Measurements from ENCODE around the gene RASA3.

The RASA3 gene

DNA sequence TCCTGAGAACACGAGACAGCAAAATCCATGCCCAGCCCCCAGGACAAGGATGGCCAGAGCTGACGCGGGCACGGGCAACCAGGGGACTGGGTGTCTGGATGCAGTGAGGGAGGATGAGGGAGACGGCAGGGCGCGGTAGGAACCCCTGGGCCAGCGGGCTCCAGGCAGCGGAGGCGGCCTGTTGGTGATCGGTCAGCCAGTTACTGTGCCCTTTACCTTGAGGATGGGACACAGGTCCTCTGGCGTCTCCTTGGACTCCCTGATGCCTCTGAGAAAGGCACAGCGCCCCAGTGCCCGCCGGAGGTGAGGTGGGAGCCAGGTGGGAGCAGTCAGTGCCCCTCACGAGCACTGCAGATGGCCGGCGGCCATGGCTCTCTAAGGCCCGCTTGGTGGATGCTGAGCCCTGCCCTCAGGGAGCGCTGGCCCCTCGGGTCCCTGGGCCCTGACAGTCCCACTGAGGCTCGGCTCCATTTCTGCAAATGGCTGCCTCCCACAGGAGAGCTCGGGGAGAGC lies 189.8 kb downstream of the RASA3 start:
- no peak for DNase-seq

- DNase-seq, result no peak
These were observed 190.7 kb downstream of the RASA3 start for GRCh38 chr13:113941571-113942191.

DNA sequence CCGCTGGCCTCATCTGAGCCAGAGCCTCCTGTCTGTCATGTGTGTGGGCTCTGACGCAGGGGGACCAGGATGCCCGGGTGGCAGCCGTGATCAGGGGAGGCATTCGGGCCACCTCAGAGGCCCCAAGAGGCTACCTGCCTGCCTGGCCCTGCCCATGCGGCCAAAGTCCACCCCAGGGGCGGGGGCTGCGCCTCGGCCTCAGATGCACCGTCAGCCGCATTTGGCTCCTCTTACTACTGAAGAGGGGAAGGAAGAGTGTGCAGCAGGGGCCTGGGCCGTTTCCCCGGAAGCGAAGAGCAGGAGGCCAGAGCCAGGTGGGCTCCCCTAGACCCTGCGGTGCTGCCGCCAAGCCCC lies 192.5 kb downstream of the RASA3 start:
- DNase-seq, result no peak

- DNase-seq, result no peak
These were observed 193.1 kb downstream of the RASA3 start for GRCh38 chr13:113939129-113939943.

DNA sequence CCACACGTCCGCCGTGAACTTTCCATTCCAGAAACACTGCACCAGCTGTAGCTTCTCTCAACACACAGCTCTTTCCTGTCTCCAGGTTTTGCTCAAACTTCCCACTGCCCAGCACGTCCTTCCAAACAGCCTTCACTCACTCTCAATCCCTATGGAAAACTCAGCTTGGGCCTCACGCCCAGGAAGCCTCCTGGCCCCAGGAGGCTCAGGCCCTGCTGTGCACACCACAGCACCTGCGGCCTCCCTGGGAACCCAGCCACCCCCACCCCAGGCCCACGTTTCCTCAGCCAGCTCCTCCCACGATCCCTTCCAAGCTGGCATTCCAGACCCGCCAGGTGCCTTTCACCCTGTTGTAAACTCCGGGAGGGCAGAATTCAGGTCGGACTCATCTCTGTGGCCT lies 193.7 kb downstream of the RASA3 start:
- no peak for DNase-seq

- no peak for DNase-seq
These were observed 194.2 kb downstream of the RASA3 start for GRCh38 chr13:113938246-113938645.

DNA sequence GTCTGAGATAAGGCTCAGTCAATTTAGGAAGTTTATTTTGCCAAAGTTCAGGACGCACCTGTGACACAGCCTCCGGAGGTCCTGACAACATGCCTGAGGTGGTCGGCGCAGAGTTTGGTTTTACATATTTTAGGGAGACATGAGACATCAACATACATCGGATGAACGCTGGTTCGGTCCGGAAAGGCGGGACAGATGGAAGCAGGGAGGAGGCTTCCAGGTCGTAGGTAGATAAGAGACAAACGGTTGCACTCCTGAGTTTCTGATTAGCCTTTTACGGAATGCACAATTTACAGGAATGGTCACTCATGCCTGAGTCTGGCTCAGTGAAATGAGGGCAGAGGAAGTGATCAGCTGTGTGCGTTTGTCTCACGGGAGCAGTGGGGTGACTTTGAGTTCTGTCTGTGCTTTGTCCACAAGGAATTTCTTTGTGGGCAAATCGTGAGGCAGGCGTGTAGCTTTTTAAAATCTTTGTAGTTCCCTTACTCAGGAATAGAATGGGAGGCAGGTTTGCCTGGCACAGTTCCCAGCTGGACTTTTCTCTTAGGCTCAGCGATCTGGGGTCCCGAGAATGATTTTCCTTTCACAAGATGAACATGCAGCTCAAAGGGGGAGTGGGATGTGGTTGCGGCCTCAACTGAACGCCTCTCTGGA lies 194.8 kb downstream of the RASA3 start:
- DNase-seq, result no peak

- DNase-seq, result no peak
These were observed 195.3 kb downstream of the RASA3 start for GRCh38 chr13:113937073-113937472.

DNA sequence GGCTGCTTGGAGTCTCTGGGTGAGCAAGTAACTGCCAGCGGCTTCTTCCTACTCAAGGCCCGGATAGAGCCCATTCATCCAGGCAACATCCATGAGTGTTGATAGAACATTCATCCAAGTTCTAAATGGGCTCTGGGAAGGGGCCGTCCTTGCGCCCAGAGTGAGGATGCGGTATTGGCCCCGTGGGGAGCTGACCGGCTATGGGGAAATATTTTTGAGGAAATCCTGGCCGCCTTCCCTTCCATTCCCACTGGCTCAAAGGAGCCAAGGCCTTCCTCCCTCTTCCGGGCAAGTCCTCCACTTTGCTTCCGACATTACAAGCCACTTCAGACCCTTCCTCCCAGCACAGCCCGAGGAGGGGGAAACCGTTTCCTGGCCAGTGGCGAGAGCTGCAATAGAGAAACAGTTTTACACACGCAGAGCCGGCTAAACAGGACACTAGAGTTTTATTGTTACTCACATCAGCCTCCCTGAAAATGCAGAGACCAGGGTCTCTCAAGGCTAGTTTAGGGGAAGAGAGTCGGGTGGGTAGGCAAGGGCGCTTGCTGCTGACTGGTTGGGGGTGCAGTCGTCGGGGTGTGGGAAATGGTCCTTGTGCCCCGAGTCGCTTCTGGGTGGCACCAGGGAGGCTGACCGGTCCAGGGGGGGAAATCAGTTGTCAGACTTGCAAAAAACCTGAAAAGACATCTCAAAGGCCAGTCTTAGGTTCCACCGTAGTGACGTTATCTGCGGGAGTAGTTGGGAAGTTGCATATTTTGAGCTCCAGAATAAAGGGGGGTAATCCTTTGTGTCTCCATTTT lies 196.1 kb downstream of the RASA3 start:
- no peak for DNase-seq

- no peak for DNase-seq
These were observed 197.2 kb downstream of the RASA3 start for GRCh38 chr13:113935001-113935844.

DNA sequence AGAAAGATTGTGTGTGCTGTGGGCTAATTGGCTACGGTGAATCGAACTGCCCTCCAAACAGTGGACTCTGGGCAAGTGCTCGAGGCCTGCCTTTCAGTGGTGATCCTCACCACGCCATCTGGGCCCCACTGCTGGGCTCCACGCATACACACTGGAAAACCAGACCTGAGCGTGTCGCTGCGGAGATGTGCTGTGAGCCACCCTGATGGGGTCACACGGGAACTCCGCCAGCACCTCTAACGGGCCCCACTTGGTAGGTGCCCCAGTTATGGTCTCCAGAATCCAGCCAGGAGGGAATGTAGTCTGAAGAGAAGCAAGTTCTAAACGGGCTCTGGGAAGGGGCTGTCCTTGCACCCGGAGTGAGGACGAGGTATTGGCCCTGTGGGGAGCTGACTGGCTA lies 197.8 kb downstream of the RASA3 start:
- no peak for DNase-seq

GRCh38 chr13:113933901-113934300 lies 198.5 kb downstream of the RASA3 start:
- no peak for DNase-seq

DNA sequence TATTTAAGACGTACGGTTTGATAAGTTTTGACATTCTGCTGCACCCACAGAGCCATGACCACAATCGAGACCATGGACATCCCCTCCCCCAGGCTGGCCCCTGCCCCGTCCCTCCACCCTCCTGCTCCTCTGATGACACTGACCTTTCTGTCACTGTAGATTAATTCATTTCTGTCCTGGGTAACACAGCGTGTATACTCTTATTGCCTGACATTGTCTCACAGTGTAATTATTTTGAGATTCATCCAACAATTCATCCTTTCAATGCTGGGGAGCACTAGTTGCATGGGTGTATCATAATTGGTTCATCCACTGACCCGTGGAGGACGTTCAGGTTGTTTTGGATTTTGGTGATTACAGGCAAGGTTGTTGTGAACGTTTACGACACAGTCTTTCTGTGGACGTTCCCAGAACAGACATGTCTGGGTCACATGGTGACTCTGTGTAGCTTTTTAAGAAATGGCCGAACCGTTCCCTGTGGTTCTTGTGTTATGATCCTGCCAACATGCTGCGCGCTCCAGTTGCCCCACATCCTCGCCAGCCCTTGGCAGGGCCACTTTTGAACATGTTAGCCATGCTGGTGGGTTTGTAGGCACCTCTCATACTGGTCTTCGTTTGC lies 200.5 kb downstream of the RASA3 start:
- no peak for DNase-seq

DNA sequence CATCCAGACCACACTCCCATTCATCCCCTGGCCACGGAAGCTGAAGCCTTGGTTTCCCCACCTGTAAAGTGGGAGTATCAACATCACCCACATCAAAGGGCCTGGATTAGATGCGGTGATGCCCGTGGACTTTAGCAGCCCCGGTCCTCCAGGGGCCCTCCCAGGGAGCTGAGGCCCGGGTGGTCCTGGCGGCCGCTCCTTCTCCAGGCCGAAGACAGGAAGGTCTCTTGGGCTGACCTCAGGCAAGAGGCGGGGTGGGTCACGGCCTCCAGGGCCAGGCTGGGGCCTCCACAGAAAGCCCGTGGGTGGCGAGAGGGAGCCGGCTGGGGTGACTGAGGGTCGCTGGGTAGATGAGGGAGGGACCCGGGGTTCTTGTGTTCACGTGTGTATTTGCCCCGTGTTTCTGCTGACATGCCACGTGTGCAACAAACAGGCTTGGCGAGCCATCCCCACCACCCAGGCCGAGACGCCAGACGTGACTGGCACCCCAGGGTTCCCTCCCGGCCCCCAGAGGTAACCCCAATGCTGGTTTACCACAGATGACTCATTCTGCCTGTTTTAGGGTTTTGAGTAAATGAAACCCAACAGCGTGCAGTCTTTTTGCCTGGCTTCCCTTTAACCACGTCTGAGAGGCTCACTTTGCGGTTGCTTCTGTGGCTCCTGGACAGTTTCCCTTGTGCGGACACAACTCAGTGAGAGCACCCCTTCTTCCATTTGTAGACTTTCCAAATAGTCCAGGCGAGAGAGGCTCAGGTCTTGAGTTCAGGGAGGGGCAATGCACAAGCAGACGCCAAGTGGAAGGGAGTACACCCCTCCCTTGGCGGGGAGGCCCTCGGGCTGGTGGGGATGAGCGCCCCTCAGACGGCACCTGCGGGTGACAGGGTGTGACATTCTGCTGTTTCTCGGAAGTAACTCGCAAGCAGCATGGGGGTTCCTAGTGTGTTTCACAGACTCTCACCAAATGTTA lies 201.5 kb downstream of the RASA3 start:
- DNase-seq, result peak; percentile 72

- no peak for DNase-seq
These were observed 202.5 kb downstream of the RASA3 start for GRCh38 chr13:113929628-113930615.

DNA sequence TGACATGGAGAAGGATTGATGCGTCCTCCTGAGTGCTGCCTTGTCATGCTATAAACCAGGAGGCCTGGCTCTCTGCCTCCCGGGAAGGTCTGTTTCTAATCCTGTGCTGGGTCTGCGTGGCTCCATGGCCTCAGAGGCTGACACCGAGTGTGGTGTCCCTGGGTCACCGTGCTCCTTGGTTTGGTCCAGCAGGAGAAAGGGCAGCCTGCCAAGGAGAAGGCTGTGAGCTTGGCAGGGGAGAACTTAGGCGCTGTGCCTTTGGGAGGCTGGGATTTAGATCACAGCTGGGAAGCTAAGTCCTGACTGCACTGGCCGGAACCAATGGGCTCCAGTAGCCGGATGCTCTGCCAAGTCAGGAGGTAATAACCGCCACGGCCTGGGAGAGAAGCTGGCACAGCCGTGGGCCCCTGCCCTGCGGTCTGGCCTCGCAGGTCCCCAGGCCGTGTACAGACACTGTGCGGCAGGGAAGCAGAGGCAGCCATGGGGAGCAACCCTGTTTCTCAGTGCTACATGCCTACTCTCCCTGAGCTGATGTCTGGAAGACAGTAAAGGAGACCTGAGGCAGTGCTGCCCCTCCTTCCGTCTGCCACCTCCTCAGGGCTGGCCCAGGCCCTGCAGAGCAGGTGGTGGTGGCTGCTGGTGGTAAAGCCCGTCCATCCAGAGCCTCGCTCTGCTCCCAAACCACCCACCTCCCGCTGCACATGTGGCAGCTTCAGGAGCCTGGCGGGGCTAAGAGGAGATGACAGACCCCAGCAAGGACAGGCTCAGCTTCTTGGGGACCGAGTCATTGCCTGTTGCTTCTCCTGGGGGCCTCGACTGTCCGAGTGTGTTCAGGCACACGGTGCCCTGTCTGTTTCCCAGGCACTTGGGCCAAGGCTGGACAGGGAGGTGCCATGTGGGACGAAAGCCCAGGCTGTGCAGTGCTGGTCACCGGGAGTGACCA lies 203.5 kb downstream of the RASA3 start:
- no peak for DNase-seq
